SK-N-DZ (cell line): ENCODE measurements around the gene ETV6.

Experiments used
- DNase-seq: peaks from one replicate; pipeline ENCODE4 v3.0.0-alpha.2; 2015; ENCODE audit warnings: low spot score

ETV6 gene

DNA sequence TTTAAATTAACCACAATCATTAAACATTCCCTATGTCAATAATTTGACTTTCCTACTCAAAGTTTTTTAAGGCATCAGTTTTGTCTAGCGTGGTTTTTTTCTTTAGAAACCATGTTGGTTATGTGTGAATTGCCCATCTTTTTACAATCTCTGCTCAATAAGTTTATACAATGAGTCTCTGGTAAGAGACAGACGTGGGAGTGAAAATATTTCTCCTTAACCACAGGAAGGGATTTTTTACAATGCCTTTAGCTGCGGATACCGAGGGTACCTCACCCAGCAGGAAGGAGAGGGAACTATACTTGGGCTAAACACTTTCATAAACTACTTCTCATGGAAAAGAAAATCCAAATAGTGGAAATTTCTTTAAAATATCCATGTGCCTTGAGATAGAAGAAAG, 229.8 kb downstream of the ETV6 start:
- no peak for DNase-seq

DNA sequence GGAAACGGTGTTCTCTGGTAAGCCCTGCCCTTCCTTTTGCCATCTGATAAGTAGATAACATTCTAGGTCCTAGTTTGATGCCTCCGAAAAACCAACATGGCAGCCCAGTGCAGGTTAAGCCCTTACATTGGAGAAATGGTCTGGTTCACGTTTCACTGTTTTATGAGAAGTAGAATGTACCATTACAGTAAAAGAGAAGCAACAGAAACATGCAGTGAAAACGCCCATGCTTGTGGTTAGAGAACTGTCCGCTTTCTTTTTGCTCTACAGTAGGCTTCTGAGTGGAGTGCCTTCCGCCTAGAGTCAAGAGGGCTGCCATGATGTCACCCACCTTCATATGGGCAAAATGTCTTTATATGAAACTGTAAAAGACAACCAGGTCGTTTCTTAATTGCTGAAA, 230.9 kb downstream of the ETV6 start:
- no peak for DNase-seq

DNA sequence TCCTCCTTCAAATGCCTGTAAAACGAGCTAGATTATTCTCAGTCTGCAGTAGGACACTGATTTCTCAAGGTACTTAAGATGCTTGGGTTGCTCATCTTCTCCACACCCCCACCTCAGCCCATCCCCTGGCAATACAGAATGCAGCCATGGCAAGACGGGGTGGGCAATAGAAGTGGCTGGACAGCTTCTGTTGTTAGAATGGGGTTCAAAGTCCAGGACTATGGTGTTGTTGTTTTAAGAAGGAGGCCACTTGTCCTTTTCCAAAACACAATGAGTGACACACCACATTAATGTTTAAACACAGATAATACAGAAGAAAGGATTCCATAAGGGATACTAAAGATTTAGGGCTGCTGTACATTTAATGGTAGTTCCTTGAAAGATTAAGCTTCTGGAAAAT, 232.4 kb downstream of the ETV6 start:
- DNase-seq = no peak

DNA sequence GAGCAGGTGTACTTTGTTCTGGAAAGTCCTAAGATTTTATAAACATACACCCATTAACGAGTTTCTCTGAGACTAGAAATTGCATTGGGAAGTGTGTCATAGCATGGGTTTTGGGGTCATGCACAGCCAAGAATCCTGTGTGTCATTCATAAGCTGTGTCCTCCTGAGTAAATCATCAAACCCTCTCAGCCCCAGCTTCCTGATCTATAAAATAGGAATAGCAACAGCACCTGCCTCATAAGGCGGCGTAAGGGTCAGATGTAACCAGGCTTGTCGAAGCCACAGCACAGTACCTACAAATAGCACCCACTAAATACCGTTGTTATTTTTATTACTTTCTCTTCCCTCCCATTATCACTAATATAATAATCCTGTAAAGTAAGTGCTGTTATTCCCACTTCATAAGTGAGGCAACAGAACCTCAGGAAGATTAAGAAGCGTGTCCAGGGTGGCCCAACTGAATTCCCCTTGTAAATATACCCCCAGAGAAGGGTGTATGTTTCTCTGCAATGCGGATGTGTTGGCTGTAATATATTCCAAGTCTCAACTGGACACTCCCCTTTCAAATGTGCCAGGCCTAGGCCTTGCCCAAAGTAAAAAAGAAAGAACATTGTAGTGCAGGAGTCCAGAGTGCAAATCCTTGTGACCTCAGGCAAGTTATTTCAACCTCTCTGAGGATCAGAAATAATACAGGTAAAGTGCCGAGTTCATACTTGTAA, 233.0 kb downstream of the ETV6 start:
- DNase-seq = no peak

DNA sequence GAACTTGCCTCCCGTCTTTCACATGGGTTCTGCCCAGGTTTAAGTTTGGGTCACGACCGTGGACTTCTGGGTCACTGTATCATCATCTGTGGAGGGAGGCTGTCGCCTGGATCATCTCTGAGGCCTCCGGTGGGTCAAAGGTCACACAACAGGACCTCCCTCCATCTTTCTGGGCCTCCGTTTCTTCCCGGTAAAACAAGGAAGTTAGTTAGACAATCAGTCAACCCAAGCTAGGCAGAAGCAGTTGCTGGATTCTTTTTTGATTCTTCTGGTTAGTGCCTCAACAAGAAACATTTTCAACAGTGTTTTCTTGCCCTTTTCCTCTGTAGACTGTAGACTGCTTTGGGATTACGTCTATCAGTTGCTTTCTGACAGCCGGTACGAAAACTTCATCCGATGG, 234.6 kb downstream of the ETV6 start:
- no peak for DNase-seq

DNA sequence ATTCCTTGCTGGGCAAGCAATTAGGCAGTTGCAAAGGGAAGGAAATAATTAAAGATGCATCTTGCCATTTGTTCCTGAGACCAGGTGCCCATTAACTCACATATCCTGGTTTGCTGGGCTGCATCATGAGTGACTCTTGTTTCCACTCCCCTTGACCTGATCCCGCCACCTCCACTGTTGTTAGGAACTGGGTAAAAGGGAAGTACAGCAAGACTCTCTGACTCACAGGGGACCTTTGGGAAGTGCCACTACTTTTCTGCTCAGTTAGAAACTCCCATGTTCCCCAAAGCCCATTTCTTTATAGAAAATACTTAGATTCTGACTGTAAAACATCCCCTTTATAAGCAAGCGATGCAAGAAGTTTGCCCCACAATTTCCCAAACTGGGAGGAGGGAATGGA, 235.2 kb downstream of the ETV6 start:
- DNase-seq = no peak

- DNase-seq = no peak
Observed at GRCh38 chr12:11885261-11886038, 236.0 kb downstream of the ETV6 start.

- no peak for DNase-seq
Observed at GRCh38 chr12:11886339-11886738, 236.9 kb downstream of the ETV6 start.

- DNase-seq = no peak
Observed at GRCh38 chr12:11888029-11888428, 238.6 kb downstream of the ETV6 start.

DNA sequence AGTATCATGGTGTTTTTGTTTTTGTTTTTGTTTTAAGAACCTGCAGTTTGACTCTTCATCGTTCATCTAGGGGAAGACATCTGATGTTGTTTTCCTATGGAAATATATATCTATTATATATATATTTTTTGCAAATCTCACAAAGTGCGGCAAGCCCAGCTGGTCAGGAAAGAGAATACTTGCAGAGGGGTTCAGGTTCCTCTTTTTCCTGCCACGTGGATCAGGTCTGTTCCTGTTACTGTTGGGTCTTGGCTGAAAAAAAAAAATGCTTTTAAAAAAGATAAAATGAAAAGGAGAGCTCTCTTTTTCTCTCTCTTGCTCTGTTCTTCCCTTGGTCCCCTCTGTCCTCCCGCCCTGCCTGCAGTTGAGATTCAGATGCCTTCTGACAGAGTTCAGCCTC, 241.9 kb downstream of the ETV6 start:
- no peak for DNase-seq

DNA sequence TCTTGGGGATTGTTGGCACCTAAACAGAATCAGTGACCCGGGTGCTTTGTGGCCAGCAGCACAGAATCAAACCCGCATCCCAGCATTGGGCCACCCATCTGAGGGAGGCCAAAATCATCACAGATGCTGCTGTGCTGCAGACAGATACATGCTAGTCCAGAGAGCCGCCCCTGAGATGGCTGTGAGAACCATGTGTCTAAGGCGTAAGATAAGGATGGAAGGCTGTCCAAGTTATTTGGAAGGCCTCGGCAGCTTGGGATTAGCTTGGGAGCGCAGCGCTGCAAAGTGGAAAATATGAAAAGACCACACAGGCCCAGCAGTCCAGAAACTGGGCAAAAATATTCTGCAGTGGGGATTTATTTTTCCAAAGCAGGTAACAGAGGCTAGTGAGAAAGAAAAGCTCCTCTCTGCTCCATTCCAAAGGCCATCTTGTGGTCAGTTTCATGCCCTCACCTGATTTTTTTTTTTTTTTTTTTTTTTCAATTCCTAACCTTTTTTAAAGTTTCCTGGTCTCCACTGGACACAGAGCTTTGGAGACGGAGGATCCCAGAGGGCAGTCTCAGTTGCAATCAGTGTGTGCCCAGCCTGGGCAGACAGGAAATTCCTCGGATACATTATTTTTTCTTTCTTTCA, 242.4 kb downstream of the ETV6 start:
- no peak for DNase-seq

GRCh38 chr12:11893998-11894397, 244.5 kb downstream of the ETV6 start:
- no peak for DNase-seq

DNA sequence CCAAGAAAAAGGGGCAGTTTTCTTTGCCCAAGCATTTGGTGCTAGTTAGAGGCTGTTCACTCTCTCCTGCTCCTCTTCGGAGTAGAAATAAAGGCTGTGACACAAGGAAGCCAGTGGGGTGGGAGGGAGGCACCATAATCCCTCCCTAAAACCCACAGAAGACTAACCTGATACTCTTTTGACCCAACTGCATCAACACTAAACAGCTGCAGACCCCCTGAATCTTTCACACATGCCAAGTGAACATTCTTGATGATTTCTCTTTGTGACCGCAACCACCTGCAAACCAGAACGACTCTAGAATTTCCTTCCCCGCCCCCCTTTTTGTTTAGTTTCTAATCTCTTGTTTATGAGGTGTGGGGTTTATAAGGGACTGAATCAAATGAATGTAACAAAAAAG, 245.4 kb downstream of the ETV6 start:
- no peak for DNase-seq

GRCh38 chr12:11895421-11896078, 246.1 kb downstream of the ETV6 start:
- DNase-seq = no peak

GRCh38 chr12:11896417-11896929, 247.0 kb downstream of the ETV6 start:
- DNase-seq = no peak

DNA sequence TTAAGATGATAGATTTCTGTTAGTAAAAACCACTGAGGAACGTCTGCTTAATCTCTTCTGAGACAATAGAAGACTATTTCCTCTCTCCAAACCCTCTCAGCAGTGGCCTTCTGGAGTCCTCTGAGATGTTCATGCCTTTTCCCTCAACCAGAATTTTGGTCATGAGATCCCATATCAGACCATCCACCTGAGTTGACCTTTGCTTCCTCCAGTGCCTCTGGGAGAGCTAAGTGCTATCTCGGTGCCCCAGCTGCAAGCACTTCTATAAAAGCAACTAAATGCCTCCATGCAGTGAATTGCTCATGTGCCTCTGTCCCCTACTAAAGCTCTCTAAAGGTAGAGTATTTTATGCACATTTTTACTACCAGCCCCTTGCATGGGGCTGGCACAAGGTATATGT, 248.4 kb downstream of the ETV6 start:
- DNase-seq = no peak

- no peak for DNase-seq
Observed at GRCh38 chr12:11901701-11902524, 252.4 kb downstream of the ETV6 start.

DNA sequence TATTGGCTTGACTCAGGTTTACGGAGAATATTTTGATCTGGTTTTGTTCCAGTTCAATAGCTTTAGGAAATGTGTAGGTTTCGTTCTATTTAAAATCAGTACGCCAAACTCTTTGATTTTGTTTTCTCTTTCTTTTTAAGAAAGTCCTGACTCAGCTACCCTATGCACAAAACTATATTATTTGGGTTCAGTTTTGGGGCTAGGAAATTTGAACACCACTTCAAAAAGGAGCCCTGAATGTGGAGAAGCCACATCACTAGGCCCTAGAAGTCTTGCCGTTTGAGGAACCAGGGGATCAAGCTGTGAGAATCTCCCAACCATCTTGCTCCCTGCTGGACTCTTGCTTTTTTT, 253.0 kb downstream of the ETV6 start:
- no peak for DNase-seq

DNA sequence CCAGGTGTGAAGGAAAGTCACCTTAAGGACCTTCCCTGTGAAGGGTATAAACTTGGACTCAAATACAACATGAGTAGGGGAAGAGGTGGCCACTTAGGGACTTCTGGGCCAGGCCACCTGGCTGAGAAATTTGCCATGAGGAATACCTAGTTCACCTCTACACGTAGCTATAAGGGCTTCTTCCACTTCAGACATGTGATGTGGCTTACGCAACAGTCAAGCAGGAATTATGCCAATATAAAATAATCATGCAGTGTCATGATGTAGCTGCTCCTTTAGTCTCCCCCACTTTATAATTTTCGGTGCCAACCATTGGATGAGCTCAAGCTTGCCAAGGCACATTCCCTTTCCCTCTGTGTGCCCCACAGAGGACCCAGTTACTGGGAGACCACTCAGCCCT, 254.7 kb downstream of the ETV6 start:
- DNase-seq = no peak

GRCh38 chr12:11905534-11905933, 256.1 kb downstream of the ETV6 start:
- DNase-seq = no peak

- no peak for DNase-seq
Observed at GRCh38 chr12:11906286-11906935, 256.9 kb downstream of the ETV6 start.
